ENCODE measurements around the gene ATP7B. TPM values are rescaled to one million over a fixed set of nuclear protein-coding genes. Genes with fewer than 3 reads are reported as not detected.

Gene ATP7B
- total and polyA plus RNA-seq, 2 donors: 1.2 to 1.8 TPM

DNA sequence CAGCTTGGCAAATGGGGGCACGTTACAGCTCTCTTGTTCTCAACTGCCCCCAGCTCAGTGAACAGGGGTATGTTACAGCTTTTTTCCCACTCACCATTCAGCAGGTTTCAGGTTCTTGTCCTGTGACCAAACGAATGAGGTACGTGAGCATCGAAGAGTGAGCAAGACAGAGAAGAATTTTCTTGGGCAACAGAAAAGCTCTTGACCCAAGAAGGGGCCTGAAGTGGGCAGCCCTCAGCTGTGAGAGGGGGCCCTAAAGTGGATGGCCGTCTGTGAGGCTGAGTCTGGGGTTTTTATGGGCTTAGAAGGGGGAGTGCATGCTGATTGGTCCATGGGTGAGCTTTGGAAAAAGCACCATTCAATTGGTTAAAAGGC, 128.0 kb downstream of the ATP7B start:
- H3K4me1 ChIP-seq (ENCODE audit: control insufficient read depth in 2 of 2, insufficient read depth in 2 of 2, low read length in 2 of 2): peaks cover 0 to 5% of the 10 kb centered on the region in 2 donors
- WGBS: 78% methylated on average over 5 of the region's 5 CpGs
- peaks cover 0 to 11% of the 10 kb centered on the region in 2 donors for H3K9me3 ChIP-seq (ENCODE audit: control insufficient read depth in 2 of 2, insufficient read depth in 1 of 2, low read length in 1 of 2)
- no peaks in the 10 kb centered on the region for H3K27me3 ChIP-seq (ENCODE audit: control insufficient read depth in 2 of 2, insufficient read depth in 1 of 2, low read length in 1 of 2)
- DNase-seq (ENCODE audit: low read depth in 6 of 9, low spot score in 9 of 9): no peak
- no peak overlapping the region for H3K4me3 ChIP-seq (ENCODE audit: low read length in 2 of 2)
- no peaks in the 10 kb centered on the region for H3K36me3 ChIP-seq (ENCODE audit: control insufficient read depth in 2 of 2, insufficient read depth in 2 of 2, low read length in 1 of 2)
- no peak overlapping the region for H3K27ac ChIP-seq (ENCODE audit: low read depth in 1 of 2, low read length in 1 of 2)

Other genes with a start within 250 kb of the ATP7B start
- 7.5 TPM for gene DHRS12, start 207.3 kb downstream of the ATP7B start, total RNA-seq
- gene DHRS12, start 207.3 kb downstream of the ATP7B start, polyA plus RNA-seq: 14.8 TPM
- 0.38 TPM for gene TMEM272, start 166.3 kb downstream of the ATP7B start, total RNA-seq
- gene TMEM272, start 166.3 kb downstream of the ATP7B start, polyA plus RNA-seq: 0.68 TPM
- gene CCDC70, start 149.5 kb downstream of the ATP7B start, total RNA-seq: not detected
- gene CCDC70, start 149.5 kb downstream of the ATP7B start, polyA plus RNA-seq: 0.07 TPM
- gene ALG11, start 948 bp upstream of the ATP7B start, total RNA-seq: 11.1 TPM
- 9.2 TPM for gene ALG11, start 948 bp upstream of the ATP7B start, polyA plus RNA-seq
- 10.2 TPM for gene UTP14C, start 13.2 kb upstream of the ATP7B start, total RNA-seq
- 5.7 TPM for gene UTP14C, start 13.2 kb upstream of the ATP7B start, polyA plus RNA-seq
- 0.28 TPM for gene NEK5, start 117.6 kb upstream of the ATP7B start, total RNA-seq
- gene NEK5, start 117.6 kb upstream of the ATP7B start, polyA plus RNA-seq: 0.34 TPM
- 8.1 TPM for gene NEK3, start 148.1 kb upstream of the ATP7B start, total RNA-seq
- 41.9 TPM for gene NEK3, start 148.1 kb upstream of the ATP7B start, polyA plus RNA-seq

Measured in thymus (tissue), 11 donors.